Measurements from ENCODE around the gene C3orf20. TPM values are rescaled to one million over a fixed set of nuclear protein-coding genes. Genes with fewer than 3 reads are reported as not detected.

The C3orf20 gene
- total and polyA plus RNA-seq, 9 of the 15 experiments (the other 6 are each of a cell fraction or from before 2014, with no cell fraction given), result 0.04 TPM; not detected in 8

GRCh38 chr3:14808502-14809266 is 133.7 kb downstream of the C3orf20 start:
- in situ Hi-C loops (cut with MboI), result no loop called here
- FAIRE-seq, result no peak
- Histone ChIP-seq H3K27me3 (ENCODE audit: control insufficient read depth in 2 of 2, insufficient read depth in 2 of 2, low read length in 2 of 2) (peaks cover 36 to 79% of the 10 kb centered on the region in 2 experiments; a peak in 4 of 5 replicates), H3K4me1 (replicated peaks in 1 of 2; ENCODE audit: control insufficient read depth in 2 of 2, insufficient read depth in 2 of 2, low read length in 2 of 2) (peaks cover 0 to 16% of the 10 kb centered on the region in 2 experiments; a peak in 3 of 5 replicates), H3K79me2 (ENCODE audit: control insufficient read depth, insufficient read depth, low read length) (no peaks in the 10 kb centered on the region), H3K9me3 (replicated peaks; ENCODE audit: control insufficient read depth, insufficient read depth, low read depth, low read length) (no peaks in the 10 kb centered on the region), H2AFZ (ENCODE audit: low read depth, low read length) (no peak overlapping the region), H4K20me1 (replicated peaks; ENCODE audit: control insufficient read depth, insufficient read depth, low read length) (peaks cover 10% of the 10 kb centered on the region; the same call in 1 of the 2 replicates), H3K9ac (ENCODE audit: insufficient read depth in 1 of 2, low read depth in 2 of 2, low read length in 2 of 2) (no peak overlapping the region), H3K4me3 (no peak overlapping the region), H3K36me3 (ENCODE audit: control insufficient read depth, insufficient read depth, low read length) (no peaks in the 10 kb centered on the region), H3K27ac (ENCODE audit: extremely low read depth, low read depth, low read length) (no peak overlapping the region), H3K4me2 (ENCODE audit: insufficient read depth, low read length) (no peak overlapping the region), H3K9me1 (ENCODE audit: control insufficient read depth, insufficient read depth, low read length) (no peaks in the 10 kb centered on the region)
- intact Hi-C loops (cut with micrococcal nuclease), result no loop called here
- ChIA-PET CTCF (ENCODE audit: low intra/inter-chr PET ratio) (no interaction called here), POLR2A (interaction anchor here (1.1 kb wide), 1 partner anchor 11 kb away, joined by 4 read pairs; no protein-coding TSS in a partner anchor)
- TF ChIP-seq CHD4 (IDR thresholded peaks at IDR 0.05; ENCODE audit: insufficient read depth, insufficient replicate concordance, low read depth, low read length, poor library complexity, severe bottlenecking), result no peak
- TF ChIP-seq OTX1 (CRISPR knock-in tag; IDR thresholded peaks at IDR 0.05), result peak; percentile 71; the same call in 1 of the 2 replicates
- no peak for TF ChIP-seq HDAC8 (tag; IDR thresholded peaks at IDR 0.05)
- no peak for TF ChIP-seq JUNB (CRISPR knock-in tag; conservative IDR thresholded peaks at IDR 0.05)
- TF ChIP-seq THRB (CRISPR knock-in tag; conservative IDR thresholded peaks at IDR 0.05), result 0 out of 2 replicates have a peak, but pooled peaks have one; percentile 65
- WGBS (ENCODE audit: insufficient coverage, low coverage, missing lambda C conversion rate), result 1% methylated on average over 5 of the region's 5 CpGs
- DNase-seq (ENCODE audit: extremely low read depth in 1 of 4, low spot score in 3 of 4), result no peak
- no peak for ATAC-seq
- no TSS peak for BruUV-seq (replicated peaks)
